NCI-H2227 (cell line): ENCODE data around the gene CHRNA4.

Experiments used
- DNase-seq: peaks from one replicate; lab custom pipeline; 2025; ENCODE audit not compliant: unreplicated experiment; lab: John Stamatoyannopoulos, UW

CHRNA4 gene

GRCh38 chr20:63322146-63322932, 38.8 kb downstream of the CHRNA4 start:
- no peak for DNase-seq

GRCh38 chr20:63321148-63321831, 39.9 kb downstream of the CHRNA4 start:
- DNase-seq = no peak

GRCh38 chr20:63320616-63321147, 40.5 kb downstream of the CHRNA4 start:
- no peak for DNase-seq

- DNase-seq = no peak
These were observed 41.1 kb downstream of the CHRNA4 start for GRCh38 chr20:63320041-63320511.

GRCh38 chr20:63319164-63320040, 41.7 kb downstream of the CHRNA4 start:
- DNase-seq = no peak

GRCh38 chr20:63318391-63319163, 42.6 kb downstream of the CHRNA4 start:
- no peak for DNase-seq

- DNase-seq = no peak
These were observed 43.4 kb downstream of the CHRNA4 start for GRCh38 chr20:63317601-63318291.

GRCh38 chr20:63317061-63317460, 44.1 kb downstream of the CHRNA4 start:
- no peak for DNase-seq

- DNase-seq = no peak
These were observed 44.6 kb downstream of the CHRNA4 start for GRCh38 chr20:63316502-63316921.

- peak; percentile 22 for DNase-seq
These were observed 45.2 kb downstream of the CHRNA4 start for GRCh38 chr20:63315731-63316491.

- DNase-seq = no peak
These were observed 45.9 kb downstream of the CHRNA4 start for GRCh38 chr20:63315240-63315689.

- DNase-seq = no peak
These were observed 46.4 kb downstream of the CHRNA4 start for GRCh38 chr20:63314566-63315239.

- no peak for DNase-seq
These were observed 47.1 kb downstream of the CHRNA4 start for GRCh38 chr20:63314015-63314471.

GRCh38 chr20:63313349-63314014, 47.7 kb downstream of the CHRNA4 start:
- no peak for DNase-seq

GRCh38 chr20:63312690-63313348, 48.3 kb downstream of the CHRNA4 start:
- no peak for DNase-seq

- DNase-seq = no peak
These were observed 48.9 kb downstream of the CHRNA4 start for GRCh38 chr20:63312273-63312672.

- DNase-seq = no peak
These were observed 49.3 kb downstream of the CHRNA4 start for GRCh38 chr20:63311833-63312243.
